HG02884 (cell line): ENCODE data around the gene ATXN7L1.
"Not testable (repeated sequence)": the region's sequence is repeated elsewhere in the genome, so short reads cannot be mapped to it uniquely, and the experiment has no call there.

ENCODE experiments used
- ATAC-seq: cut with Tn5 transposase; IDR thresholded peaks from one replicate; pipeline ENCODE4 v1.9.1; 2021; ENCODE audit warnings: mild to moderate bottlenecking, moderate library complexity; ENCODE audit not compliant: unreplicated experiment

Gene ATXN7L1

DNA sequence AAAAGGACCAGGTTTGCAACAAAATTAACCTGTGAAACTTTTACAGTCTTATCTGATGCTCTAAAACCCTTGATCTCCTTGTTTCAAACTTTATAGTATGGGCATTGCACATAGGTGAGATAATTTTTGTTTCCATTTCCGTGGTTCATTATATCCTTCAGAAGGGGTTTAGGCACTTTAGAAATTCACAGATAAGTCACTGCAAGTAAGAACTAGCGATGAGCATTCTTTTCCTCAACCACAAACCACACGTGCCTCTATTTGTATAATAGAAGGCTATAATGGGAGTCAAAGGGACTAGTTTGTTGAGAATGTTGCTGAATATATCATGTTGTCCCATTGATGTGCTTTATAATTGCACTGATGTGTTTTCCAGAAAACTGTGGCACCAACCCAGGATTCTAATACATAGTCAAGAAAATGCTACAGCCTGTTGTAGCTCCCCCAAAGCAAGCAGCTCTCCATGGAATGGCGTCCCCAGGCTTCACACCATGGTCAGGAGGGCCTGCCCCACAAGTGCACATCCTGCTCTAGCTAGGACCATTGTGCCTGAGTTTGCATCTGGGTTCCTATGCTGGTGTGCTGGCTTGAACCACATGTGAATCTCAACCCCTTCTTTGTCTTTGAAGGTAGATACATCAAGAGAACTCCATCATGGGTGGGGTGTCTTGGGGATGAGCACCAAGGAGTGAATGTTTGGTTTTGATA, 14.0 kb upstream of the ATXN7L1 start:
- ATAC-seq: no peak

- no peak for ATAC-seq
These were observed 11.3 kb upstream of the ATXN7L1 start for GRCh38 chr7:105887569-105888189.

DNA sequence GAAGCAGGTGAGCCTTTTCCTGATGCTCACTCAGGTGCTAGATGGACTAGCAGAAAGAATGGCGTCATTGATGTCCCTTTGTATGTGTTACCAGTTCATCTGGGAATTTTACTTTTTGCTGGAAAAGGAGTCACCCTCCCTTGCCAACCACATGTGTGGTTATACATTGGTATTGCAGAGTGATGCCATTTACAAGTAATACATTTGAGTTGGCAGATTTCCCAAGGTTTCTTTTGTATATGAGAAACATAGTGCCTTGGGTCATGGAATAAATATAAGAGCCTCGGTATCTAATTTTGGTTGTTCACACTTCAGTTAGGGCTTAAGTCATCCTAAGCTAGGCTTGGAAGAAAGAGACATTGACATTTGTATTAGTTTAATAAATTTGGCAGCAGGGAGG, 10.4 kb upstream of the ATXN7L1 start:
- no peak for ATAC-seq

GRCh38 chr7:105885387-105886111, 9.2 kb upstream of the ATXN7L1 start:
- no peak for ATAC-seq

- not testable (repeated sequence) for ATAC-seq
These were observed 6.8 kb upstream of the ATXN7L1 start for GRCh38 chr7:105883179-105883578.

DNA sequence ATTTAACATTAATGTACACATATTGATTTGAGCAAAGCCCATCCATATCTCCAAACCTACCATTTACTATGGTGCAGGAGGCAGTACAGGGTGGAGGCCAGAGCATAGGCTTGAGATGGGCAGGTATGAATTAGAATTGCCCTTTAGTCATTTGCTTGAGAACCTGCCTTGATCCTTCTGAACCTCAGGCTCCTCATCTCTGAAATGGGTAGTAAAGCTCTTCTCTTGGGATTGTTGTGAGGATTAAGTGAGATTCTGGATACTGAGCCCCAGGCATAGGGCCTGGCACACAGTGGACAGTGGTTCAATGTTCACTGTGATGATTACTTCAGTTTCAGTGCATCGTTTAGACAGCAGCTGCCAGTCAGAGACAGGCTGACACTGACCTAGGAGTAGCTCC, 5.0 kb upstream of the ATXN7L1 start:
- no peak for ATAC-seq

GRCh38 chr7:105880571-105881330, 4.4 kb upstream of the ATXN7L1 start:
- no peak for ATAC-seq

DNA sequence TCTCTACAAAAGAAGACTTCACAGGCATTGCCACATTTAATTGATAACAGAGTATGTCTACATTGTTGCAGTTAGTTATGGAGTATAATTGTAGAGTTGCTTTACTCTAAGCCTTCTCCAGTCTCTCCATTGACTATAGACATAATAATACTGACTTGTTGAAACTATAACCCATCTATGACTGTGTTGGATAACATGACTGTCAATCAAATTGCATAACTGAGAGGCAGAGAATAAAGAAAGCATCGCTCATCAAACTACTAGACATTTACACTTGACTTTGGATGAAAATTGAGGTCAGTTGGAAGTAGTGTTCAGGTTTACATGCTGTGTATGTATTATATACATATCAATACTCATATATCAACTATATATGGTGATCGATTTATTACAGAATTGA, 3.4 kb upstream of the ATXN7L1 start:
- no peak for ATAC-seq

- ATAC-seq: no peak
These were observed 2.6 kb upstream of the ATXN7L1 start for GRCh38 chr7:105878746-105879605.

DNA sequence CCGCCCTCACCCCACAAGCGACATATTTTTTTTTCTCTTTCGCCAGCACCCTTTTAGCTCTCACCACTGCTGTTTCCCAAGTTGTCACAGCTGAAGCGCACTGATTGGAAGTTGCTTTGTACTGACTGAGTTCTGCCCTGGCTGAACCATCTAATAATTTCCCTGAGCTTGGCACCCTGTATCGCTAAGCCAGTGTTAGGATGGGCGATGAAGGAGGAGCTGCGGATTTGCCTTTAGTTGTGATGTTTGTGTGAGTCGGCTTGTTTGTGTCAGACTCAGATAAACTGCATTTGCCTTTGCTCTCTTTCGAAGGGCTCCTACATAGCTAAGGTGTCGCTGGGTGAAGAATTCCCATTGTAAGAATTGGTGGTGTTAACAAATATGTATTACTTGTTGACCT, 1.3 kb upstream of the ATXN7L1 start:
- ATAC-seq: no peak

- ATAC-seq: no peak
These were observed 684 bp upstream of the ATXN7L1 start for GRCh38 chr7:105876964-105877601.

GRCh38 chr7:105875505-105875904, 894 bp downstream of the ATXN7L1 start:
- ATAC-seq: no peak

GRCh38 chr7:105874055-105874454, 2.3 kb downstream of the ATXN7L1 start:
- no peak for ATAC-seq

DNA sequence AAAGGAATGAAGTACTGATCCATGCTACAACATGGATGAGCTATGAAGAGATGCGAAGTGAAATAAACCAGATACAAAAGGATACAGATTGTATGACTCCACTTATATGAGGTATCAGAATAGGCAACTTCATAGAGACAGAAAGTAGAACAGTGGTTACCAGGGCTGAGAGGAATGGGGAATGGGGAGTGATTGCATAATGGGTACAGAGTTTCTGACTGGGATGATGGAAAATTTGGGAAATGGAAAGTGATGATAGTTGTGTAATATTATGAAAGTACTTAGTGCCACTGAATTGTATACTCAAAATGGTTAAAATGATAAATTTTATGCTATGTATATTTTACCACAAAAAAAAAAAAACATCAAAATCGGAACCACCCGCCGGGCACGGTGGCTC, 3.9 kb downstream of the ATXN7L1 start:
- no peak for ATAC-seq

DNA sequence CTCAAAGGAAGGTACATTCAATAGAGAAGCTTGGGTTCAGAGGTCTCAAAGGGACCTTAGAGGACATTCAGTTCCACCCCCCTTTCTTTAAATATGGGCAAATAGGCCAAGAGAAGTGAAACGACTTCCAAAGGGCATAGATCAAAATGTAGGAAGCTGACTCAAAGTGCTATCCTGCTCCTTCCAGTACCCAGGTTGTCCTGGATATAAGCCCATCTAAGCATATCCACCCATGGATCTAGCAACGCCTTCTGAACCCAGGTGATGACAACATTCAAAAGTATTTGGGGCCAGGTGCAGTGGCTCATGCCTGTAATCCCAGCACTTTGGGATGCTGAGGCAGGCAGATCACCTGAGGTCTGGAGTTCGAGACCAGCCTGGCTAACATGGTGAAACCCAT, 5.3 kb downstream of the ATXN7L1 start:
- ATAC-seq: no peak

GRCh38 chr7:105866102-105866801, 10.1 kb downstream of the ATXN7L1 start:
- no peak for ATAC-seq

- no peak for ATAC-seq
These were observed 12.5 kb downstream of the ATXN7L1 start for GRCh38 chr7:105863876-105864275.

DNA sequence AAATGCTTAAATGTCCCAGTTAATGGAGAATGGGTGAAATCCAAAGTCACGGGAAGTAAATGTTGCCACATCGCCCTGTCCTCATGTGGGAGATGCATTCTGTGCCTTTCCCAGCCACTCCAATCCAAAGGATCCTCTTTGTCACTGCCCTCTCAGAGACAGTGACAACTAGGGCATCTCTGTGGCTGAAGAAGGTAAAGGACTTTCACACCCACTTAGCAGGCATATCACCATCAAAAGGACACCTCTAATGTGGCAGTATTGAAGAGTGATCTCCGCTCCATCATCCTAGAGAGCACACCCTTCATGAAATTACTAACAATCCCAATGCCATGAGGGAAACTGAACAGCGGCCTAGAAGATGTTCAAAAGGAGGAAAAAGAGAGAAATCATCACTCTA, 13.6 kb downstream of the ATXN7L1 start:
- no peak for ATAC-seq

- ATAC-seq: no peak
These were observed 14.1 kb downstream of the ATXN7L1 start for GRCh38 chr7:105862276-105862675.
